GM12873 (cell line): ENCODE measurements around the gene LEUTX.

Experiments
- CTCF ChIP-seq: IDR thresholded peaks from 2 replicates; pipeline ENCODE4 v1.5.1; 2012; ENCODE audit warnings: low read depth, mild to moderate bottlenecking, moderate library complexity, low read length, control low read depth; ENCODE audit not compliant: insufficient read depth; ENCODE audit errors: missing control alignments

The LEUTX gene

GRCh38 chr19:39829702-39830275 is 51.1 kb downstream of the LEUTX start:
- TF ChIP-seq CTCF: no peak

GRCh38 chr19:39830406-39830805 is 51.8 kb downstream of the LEUTX start:
- no peak for TF ChIP-seq CTCF

- no peak for TF ChIP-seq CTCF
Observed at GRCh38 chr19:39830847-39831246, 52.2 kb downstream of the LEUTX start.

- TF ChIP-seq CTCF: no peak
Observed at GRCh38 chr19:39831679-39832078, 53.0 kb downstream of the LEUTX start.

- no peak for TF ChIP-seq CTCF
Observed at GRCh38 chr19:39832341-39833083, 53.9 kb downstream of the LEUTX start.

- no peak for TF ChIP-seq CTCF
Observed at GRCh38 chr19:39833160-39833463, 54.5 kb downstream of the LEUTX start.

GRCh38 chr19:39833464-39834286 is 55.0 kb downstream of the LEUTX start, which contains the start of gene DYRK1B:
Gene DYRK1B (minus strand): TSS chr19:39834162. CDS start chr19:39831867, 2,295 bp downstream.
- TF ChIP-seq CTCF: no peak
